Keratinocyte (primary cell): Measurements from ENCODE around the gene FAM53B.

Source experiments
- CTCF ChIP-seq, 3 experiments: IDR thresholded peaks in 1 of 3; conservative IDR thresholded peaks in 1 of 3; optimal IDR thresholded peaks in 1 of 3; 2 replicates in 2 of 3; 3 replicates in 1 of 3; pipeline versions ENCODE3 to v1.5.1; 2011; ENCODE audit warnings: low read length in 3 of 3, mild to moderate bottlenecking in 3 of 3, moderate library complexity in 2 of 3, control low read depth in 1 of 3, inconsistent platforms in 1 of 3; ENCODE audit not compliant: insufficient read depth in 2 of 3; ENCODE audit errors: extremely low read depth in 1 of 3
- EZH2 ChIP-seq: IDR thresholded peaks from one replicate; pipeline ENCODE4 v1.6.1; 2012; ENCODE audit warnings: inconsistent platforms, mild to moderate bottlenecking, low read length, moderate library complexity

GRCh38 chr10:124577651-124578050 is 166.5 kb downstream of the FAM53B start:
- TF ChIP-seq CTCF (optimal IDR thresholded peaks at IDR 0.05 in 1 of 3, IDR thresholded peaks at IDR 0.05 in 1 of 3, conservative IDR thresholded peaks at IDR 0.05 in 1 of 3; ENCODE audit: extremely low read depth in 1 of 3, insufficient read depth in 2 of 3, low read length in 3 of 3): no peak
- no peak for TF ChIP-seq EZH2
